HUES6 (cell line): Measurements from ENCODE around the gene HDGFL3.
"Not testable (repeated sequence)": the region's sequence is repeated elsewhere in the genome, so short reads cannot be mapped to it uniquely, and the experiment has no call there.

Source experiments
- H3K27ac ChIP-seq: 2 replicates; pipeline ENCODE4 v1.7.0; 2013; ENCODE audit warnings: low read depth, mild to moderate bottlenecking, low read length, inconsistent platforms
- H3K27me3 ChIP-seq: 2 replicates; pipeline ENCODE4 v1.6.1; 2013; ENCODE audit warnings: low read length; ENCODE audit not compliant: control insufficient read depth, insufficient read depth
- H3K36me3 ChIP-seq: 2 replicates; pipeline ENCODE4 v1.6.1; 2013; ENCODE audit warnings: low read length; ENCODE audit not compliant: control insufficient read depth, insufficient read depth
- H3K4me1 ChIP-seq: 2 replicates; pipeline ENCODE4 v1.6.1; 2013; ENCODE audit warnings: low read length; ENCODE audit not compliant: control insufficient read depth, insufficient read depth
- H3K4me3 ChIP-seq: 2 replicates; pipeline ENCODE4 v1.5.1; 2013; ENCODE audit warnings: low read depth, low read length
- H3K9ac ChIP-seq: one replicate; pipeline ENCODE4 v1.6.1; 2013; ENCODE audit warnings: mild to moderate bottlenecking, low read length
- H3K9me3 ChIP-seq: 2 replicates; pipeline ENCODE4 v1.6.1; 2013; ENCODE audit warnings: low read depth, low read length; ENCODE audit not compliant: control insufficient read depth, insufficient read depth

The HDGFL3 gene

DNA sequence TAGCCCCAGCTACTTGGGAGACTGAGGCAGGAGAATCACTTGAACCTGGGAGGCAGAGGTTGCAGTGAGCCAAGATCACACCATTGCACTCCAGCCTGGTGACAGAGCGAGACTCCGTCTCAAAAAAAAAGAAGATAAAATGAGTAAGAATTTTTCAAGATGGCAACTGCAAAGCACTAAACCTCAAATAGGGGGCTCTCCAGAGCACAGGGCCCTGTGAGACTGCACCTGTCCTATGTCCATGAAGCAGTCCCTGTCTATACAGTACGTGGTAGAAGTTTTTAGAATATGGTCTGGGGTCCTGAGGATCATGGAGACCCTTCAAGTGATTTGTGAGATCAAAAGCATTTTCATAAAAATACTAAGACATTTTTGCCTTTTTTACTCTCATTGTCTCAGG, 122.2 kb downstream of the HDGFL3 start:
- not testable (repeated sequence) for H3K9me3 ChIP-seq, H3K36me3 ChIP-seq, H3K27me3 ChIP-seq, H3K9ac ChIP-seq, H3K4me3 ChIP-seq, H3K4me1 ChIP-seq, H3K27ac ChIP-seq

DNA sequence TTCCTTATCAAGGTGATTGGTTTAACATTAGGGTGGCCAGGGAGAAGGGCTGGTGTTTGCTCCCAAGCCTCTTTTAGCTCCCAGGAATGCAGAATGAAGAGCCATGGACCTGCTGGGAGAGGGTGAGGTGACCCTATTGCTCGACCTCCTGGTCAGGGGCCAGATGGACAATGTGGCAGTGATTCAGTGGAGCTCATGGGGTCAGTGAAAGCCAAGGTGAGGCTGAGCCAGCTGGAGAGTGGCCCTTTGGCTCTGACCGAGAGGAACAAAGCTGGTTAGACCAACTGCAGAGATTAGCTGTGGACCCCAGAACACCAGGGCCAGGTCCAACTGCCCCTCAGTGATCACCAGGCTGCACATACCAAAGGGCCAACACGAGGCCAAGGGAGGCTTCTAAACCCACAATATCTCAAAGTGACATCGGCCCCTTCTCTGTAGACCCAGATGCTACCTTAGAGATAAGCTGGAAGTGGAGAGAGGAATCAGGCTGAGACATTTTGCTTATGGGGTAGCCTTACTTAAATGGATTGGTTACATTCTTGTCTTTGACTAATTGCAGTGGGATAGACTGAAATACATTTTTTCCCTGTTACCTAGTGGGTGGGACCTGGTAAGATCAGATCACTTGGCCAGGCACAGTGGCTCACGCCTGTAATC, 124.8 kb downstream of the HDGFL3 start:
- no peak overlapping the region for H3K9ac ChIP-seq
- no peaks in the 10 kb centered on the region for H3K9me3 ChIP-seq
- H3K27me3 ChIP-seq: peaks cover 4% of the 10 kb centered on the region; the same call in 1 of the 2 replicates
- no peak overlapping the region for H3K4me3 ChIP-seq
- H3K4me1 ChIP-seq: no peaks in the 10 kb centered on the region
- H3K27ac ChIP-seq: no peak overlapping the region
- no peaks in the 10 kb centered on the region for H3K36me3 ChIP-seq

DNA sequence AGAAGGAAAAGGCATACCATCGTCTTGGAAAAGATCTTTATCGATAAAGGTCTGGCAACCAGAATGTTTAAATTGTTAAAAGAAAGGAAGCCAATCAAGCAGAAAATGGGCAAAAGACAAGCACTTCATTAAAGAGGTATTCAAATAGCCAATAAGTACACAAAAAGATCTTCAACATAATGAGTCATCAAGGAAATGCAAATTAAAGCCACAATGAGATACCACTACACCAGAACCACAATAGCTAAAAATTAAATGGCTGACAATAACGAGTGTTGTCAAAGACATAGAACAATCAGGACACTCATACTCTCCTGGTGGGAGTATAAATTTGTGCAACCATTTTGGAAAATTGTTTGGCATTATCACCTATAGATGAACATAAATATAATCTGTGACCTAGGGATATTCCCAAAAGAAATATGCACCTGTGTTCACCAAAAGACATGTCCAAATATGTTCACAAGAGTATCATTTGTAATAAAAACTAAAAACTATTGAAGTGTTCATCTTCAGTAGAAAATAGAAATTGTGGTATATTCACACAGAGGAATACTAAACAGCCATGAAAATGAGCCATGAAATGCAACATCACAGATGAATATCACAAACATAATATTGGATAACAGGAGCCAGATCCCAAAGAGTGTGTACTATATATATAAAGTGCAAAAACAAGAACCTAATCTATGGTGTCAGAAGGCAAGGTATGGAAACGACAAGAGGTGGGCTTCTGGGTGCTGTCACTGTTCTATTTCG, 126.2 kb downstream of the HDGFL3 start:
- Histone ChIP-seq H3K4me1 (no peaks in the 10 kb centered on the region), H3K4me3 (no peak overlapping the region), H3K27ac (no peak overlapping the region), H3K36me3 (no peaks in the 10 kb centered on the region), H3K9ac (no peak overlapping the region), H3K27me3 (peaks cover 4% of the 10 kb centered on the region; the same call in 1 of the 2 replicates), H3K9me3 (no peaks in the 10 kb centered on the region)

DNA sequence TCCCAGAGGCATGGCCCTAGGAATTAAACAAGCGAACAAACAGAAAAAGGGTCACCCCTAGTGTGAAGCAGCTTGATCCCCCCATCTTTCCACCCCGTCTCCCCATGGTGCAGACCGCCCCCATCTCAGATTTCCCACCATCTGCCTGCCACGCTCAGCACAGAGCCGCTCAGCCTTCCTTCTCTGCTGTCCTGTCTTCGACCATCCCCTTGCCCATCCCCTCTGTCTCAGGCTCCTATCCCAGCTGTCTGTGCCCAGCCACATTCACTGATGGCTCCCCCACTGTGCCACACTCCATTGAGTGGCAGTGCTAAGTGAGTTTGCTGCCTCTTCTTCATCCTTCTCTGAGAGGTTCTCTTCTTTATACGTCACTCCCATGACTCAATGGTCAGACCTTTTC, 128.9 kb downstream of the HDGFL3 start:
- Histone ChIP-seq H3K9me3 (peaks cover 11% of the 10 kb centered on the region), H3K27ac (no peak overlapping the region), H3K4me3 (no peak overlapping the region), H3K36me3 (no peaks in the 10 kb centered on the region), H3K9ac (no peak overlapping the region), H3K4me1 (no peaks in the 10 kb centered on the region), H3K27me3 (peaks cover 4% of the 10 kb centered on the region; the same call in 1 of the 2 replicates)
